Femur (tissue), 1 donor: Measurements from ENCODE around the gene PRKCI.
"Not testable (repeated sequence)": the region's sequence is repeated elsewhere in the genome, so short reads cannot be mapped to it uniquely, and the experiment has no call there.

ENCODE experiments used
- DNase-seq: peaks from one replicate; pipeline ENCODE4 v3.0.0-alpha.2; 2017

PRKCI gene

GRCh38 chr3:170225166-170225565 is 2.9 kb downstream of the PRKCI start:
- no peak for DNase-seq

DNA sequence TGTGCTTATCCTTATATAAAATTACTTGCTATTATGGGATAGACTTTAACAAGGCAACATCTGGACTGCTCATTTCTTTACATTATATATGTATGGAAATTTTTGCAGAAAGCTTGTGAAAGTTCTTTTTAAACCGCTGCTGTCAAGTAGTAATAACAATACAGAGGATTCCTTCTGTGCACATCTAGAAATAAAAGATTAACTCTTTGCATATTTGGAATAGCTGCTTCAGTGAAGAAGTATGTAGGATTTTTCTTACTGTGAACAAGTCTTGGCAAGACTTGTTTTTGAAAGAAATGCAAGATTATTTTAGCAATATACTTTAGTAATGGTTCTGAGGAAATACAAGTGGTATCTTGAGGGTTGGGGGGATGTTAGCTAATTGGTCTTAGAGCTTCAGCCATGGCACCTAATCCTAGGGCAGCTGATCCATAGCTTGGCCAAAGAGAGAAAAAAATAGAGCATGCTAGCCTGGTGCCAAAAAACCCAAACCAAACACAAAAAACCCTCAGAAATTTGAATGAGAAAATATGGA is 4.3 kb downstream of the PRKCI start:
- DNase-seq, result no peak

GRCh38 chr3:170228093-170228766 is 6.0 kb downstream of the PRKCI start:
- DNase-seq, result no peak

DNA sequence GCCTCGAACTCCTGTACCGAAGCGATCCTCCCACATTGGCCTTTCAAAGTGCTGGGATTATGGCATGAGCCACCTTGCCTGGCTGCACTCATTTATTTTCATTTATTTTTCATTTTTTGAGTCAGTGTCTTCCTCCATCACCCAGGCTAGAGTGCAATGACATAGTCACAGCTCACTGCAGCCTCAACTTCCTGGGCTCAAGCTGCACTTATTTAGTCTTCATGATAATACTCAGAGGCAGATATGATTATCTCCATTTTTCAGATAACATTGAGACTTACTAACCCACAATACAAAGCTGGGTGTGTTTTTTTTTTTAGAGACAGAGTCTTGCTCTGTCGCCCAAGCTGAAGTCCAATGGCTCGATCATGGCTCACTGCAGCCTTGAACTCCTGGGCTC is 10.0 kb downstream of the PRKCI start:
- DNase-seq, result no peak

DNA sequence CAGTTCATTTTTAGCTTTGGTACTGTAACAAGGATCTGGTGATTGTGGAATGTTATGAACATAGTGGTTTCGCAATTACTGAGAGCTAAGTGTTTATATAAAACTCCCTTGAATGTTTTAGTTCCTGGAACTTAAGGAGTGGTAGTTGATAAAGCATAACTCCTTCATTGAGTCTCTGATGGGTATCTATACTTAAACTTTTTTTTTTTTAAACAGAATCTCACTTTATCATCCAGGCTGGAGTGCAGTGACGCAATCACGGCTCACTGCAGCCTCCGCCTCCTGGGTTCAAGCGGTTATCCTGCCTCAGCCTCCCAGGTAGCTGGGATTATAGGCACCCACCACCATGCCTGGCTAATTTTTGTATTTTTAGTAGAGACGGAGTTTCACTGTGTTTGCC is 11.3 kb downstream of the PRKCI start:
- no peak for DNase-seq

DNA sequence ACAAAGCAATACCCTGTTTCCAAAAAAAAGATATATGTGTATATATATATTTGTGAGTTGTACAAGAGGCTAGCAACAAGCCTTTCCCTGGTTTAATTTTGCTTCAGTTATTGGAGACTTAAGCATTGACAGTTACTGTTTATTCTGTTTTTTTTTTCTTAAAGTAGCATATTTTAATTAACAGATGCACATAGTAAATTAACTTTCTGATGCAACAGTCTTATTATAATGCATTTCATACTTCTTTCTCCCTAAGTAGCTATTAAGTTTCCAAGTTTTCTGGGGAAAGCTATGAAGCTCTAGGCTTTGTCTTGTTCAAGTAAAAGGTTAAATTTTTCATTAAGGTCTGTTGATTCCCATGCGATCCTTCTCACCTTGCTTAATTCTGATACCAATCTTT is 17.9 kb downstream of the PRKCI start:
- DNase-seq, result no peak

- DNase-seq, result no peak
Observed at GRCh38 chr3:170240671-170241070, 18.4 kb downstream of the PRKCI start.

- no peak for DNase-seq
Observed at GRCh38 chr3:170244576-170244975, 22.4 kb downstream of the PRKCI start.

GRCh38 chr3:170247875-170248274 is 25.7 kb downstream of the PRKCI start:
- DNase-seq, result no peak

GRCh38 chr3:170256597-170256996 is 34.4 kb downstream of the PRKCI start:
- DNase-seq, result no peak

GRCh38 chr3:170257145-170257544 is 34.9 kb downstream of the PRKCI start:
- DNase-seq, result no peak

DNA sequence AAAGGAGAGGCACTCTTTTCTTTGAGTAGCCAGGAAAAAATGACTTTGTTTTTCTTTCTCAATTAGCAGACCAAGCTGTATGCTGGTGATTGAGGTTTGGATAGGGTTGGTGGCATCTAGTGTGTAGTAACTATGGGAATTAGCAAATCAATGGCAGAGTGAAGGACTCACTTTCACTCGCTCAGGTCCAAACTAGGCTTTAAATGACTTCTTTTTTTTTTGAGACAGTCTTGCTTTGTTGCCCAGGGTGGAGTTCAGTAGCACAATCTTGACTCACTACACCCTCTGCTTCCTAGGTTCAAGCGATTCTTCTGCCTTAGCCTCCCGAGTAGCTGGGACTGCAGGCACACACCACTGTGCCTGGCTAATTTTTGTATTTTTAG is 35.9 kb downstream of the PRKCI start:
- no peak for DNase-seq

- DNase-seq, result no peak
Observed at GRCh38 chr3:170259907-170260306, 37.7 kb downstream of the PRKCI start.

GRCh38 chr3:170267793-170268192 is 45.6 kb downstream of the PRKCI start:
- DNase-seq, result no peak

DNA sequence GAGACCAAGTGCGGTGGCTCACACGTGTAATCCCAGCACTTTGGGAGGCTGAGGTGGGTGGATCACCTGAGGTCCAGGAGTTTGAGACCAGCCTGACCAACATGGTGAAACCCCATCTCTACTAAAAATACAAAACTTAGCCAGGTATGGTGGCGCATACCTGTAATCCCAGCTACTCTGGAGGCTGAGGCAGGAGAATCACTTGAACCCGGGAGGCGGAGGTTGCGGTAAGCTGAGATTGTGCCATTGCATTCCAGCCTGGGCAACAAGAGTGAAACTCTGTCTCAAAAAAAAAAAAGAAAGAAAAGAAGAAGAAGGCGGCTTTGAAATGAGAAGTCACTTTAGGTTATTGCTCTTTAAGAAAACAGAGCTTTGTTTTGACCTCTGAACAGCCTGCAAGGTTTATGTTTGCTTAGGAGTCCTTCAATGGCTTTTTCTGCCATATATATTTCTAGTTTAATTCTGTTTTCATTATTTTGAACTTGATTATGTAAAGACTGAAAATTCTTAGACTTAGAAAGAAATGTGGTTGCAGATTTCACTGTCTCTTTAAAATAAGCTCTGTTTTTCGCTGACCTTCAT is 47.5 kb downstream of the PRKCI start:
- not testable (repeated sequence) for DNase-seq

DNA sequence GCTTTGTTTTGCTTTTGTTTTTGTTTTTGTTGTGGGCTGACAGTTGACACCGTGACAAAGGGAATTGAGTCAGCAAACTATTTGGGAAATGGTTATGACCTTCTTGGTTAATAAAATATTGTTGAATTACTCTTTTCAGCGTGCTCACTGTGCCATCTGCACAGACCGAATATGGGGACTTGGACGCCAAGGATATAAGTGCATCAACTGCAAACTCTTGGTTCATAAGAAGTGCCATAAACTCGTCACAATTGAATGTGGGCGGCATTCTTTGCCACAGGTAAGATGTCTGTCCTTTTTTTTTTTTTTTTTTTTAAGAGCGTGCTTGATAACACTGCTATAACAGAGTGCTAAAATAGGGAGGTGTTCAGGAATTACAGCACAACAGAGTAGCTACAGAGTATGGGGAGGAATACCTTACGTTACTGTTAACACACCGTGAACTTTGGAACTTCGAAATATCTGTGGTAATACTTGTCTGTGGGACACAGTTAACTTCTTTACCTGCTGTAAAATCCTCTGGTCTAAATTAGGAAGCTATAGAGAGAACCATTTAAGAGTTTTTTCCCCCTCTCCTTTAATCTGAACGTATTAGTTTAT is 48.2 kb downstream of the PRKCI start:
- DNase-seq, result no peak

DNA sequence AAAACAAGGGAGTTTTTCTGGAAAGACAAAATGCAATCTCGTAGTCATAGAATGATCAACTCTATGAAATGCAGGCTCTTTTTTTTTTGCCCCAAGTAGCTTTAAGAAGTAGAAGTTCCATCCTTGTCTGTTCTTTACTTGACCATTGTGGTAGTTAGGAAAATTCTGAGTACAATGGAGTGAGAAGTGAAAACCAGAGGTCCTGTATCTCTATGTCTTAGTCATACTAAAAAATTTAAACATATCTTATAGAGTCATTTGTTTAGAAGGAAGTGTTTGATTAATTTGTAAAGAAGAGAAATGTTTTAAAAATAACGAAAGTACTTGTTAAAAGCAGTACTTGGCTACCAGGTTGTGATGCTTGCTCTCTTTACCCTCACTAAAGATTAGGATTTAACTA is 52.4 kb downstream of the PRKCI start:
- DNase-seq, result no peak

GRCh38 chr3:170275832-170276231 is 53.6 kb downstream of the PRKCI start:
- no peak for DNase-seq

GRCh38 chr3:170277311-170277710 is 55.1 kb downstream of the PRKCI start:
- not testable (repeated sequence) for DNase-seq

DNA sequence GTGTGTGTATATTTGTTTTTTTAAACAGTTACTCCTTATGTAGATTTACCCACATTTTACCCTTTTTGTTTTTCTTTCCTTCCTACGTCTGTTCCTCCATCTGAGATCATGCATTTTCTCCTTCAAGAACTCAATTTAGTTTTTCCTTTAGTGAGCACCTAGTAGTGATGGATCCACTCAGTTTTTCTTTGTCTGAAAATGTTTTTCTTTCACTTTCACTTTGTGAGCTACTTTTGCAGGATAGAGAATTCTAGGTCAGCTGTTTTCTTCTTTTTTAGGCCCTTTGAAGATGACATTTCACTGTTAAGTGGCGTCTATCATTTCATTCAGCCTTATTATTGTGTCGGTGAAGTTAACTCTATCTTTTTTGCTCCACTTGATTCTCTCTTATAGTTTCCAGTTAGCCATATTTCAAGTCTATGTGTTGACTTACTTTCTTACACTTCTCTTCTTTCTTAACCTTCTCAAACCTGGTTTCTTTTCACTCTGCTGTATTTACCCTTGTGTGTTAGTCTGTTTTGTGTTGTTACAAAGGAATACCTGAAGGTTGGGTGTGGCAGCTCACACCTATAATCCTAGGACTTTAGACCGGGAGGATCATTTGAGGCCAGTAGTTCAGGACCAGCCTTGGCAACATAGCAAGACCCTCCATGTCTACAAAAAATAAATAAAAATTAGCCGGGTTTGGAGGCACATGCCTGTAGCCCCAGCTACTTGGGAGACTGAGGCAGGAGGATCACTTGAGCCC is 55.8 kb downstream of the PRKCI start:
- no peak for DNase-seq

- no peak for DNase-seq
Observed at GRCh38 chr3:170278627-170279026, 56.4 kb downstream of the PRKCI start.

- no peak for DNase-seq
Observed at GRCh38 chr3:170290194-170290593, 68.0 kb downstream of the PRKCI start.

GRCh38 chr3:170295586-170295985 is 73.4 kb downstream of the PRKCI start:
- no peak for DNase-seq

DNA sequence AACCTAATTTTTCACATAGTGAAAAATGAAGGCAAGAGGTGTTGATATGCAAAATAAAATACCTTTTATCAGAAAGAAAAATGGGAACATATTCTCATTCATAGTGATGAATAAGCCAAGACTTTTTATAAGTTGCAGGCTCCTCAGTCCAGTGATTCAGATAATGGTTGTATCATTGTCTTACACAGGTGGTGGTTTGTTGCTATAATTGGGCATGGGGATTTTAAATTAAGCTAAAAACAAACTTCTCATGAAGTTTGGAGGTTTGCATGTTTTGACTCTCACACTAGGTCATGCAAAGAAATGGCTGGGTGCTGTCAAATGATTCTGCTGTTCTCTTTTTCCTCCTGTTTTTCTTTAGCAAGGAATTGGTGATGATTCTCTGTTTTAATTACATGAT is 74.5 kb downstream of the PRKCI start:
- DNase-seq, result no peak
